Thoracic aorta (tissue), 2 donors: Measurements from ENCODE around the gene GGT1. TPM values are rescaled to one million over a fixed set of nuclear protein-coding genes. Genes with fewer than 3 reads are reported as not detected.
"Not testable (repeated sequence)": the region's sequence is repeated elsewhere in the genome, so short reads cannot be mapped to it uniquely, and the experiment has no call there.

ENCODE experiments used
- ATAC-seq: fragments of 150-250 bp; one replicate; pipeline ENCODE4 v1.8.0; 2017; ENCODE audit warnings: low read depth; ENCODE audit not compliant: insufficient number of reproducible peaks, low FRiP score
- DNase-seq: peaks from one replicate; pipeline ENCODE4 v3.0.0-alpha.2; 2020; ENCODE audit warnings: low spot score
- H3K27ac ChIP-seq, 2 donors: fragments of 200-600 bp; sonication (generic); 1 replicate in 1 of 2; 2 replicates in 1 of 2; pipeline ENCODE4 v1.5.1; 2016; ENCODE audit warnings: mild to moderate bottlenecking in 2 of 2, moderate library complexity in 2 of 2
- H3K27me3 ChIP-seq: fragments of 200-600 bp; sonication (generic); replicated peaks from 2 replicates; pipeline ENCODE4 v1.6.0; 2016; ENCODE audit warnings: mild to moderate bottlenecking; ENCODE audit not compliant: insufficient read depth
- H3K36me3 ChIP-seq: fragments of 200-600 bp; sonication (generic); one replicate; pipeline ENCODE4 v1.5.1; 2016
- H3K4me1 ChIP-seq, 2 donors: fragments of 200-600 bp; sonication (generic); 1 replicate in 1 of 2; 2 replicates in 1 of 2; pipeline versions ENCODE4 v1.5.1 to v1.6.0; 2016; ENCODE audit warnings: low read depth in 2 of 2, mild to moderate bottlenecking in 1 of 2; ENCODE audit not compliant: control insufficient read depth in 1 of 2
- H3K4me3 ChIP-seq: fragments of 200-600 bp; sonication (generic); 2 replicates; pipeline ENCODE4 v1.5.1; 2016; ENCODE audit warnings: mild to moderate bottlenecking
- H3K9me3 ChIP-seq: fragments of 200-600 bp; sonication (generic); 2 replicates; pipeline ENCODE4 v1.5.1; 2016
- total RNA-seq, 2 donors: library from RNA; depleted of rRNA; stranded (reverse); fragments of >200 nt; gene quantifications; one replicate each; pipeline versions ENCODE4 v1.1.0 to v1.2.3, GENCODE V29; 2016

GGT1 gene
- total RNA-seq, 2 donors from 2014 or later: 3.4 to 3.7 TPM

GRCh38 chr22:24646756-24647155 is 43.8 kb downstream of the GGT1 start:
- DNase-seq, H3K4me1 ChIP-seq, H3K9me3 ChIP-seq, H3K4me3 ChIP-seq, H3K27ac ChIP-seq, H3K27me3 ChIP-seq, ATAC-seq, H3K36me3 ChIP-seq: not testable (repeated sequence)

GRCh38 chr22:24649371-24649770 is 46.4 kb downstream of the GGT1 start:
- not testable (repeated sequence) for H3K4me3 ChIP-seq, H3K27ac ChIP-seq, H3K36me3 ChIP-seq, H3K27me3 ChIP-seq, ATAC-seq, H3K9me3 ChIP-seq, DNase-seq, H3K4me1 ChIP-seq

- not testable (repeated sequence) for H3K36me3 ChIP-seq, H3K27ac ChIP-seq, H3K4me3 ChIP-seq, H3K9me3 ChIP-seq, H3K27me3 ChIP-seq, ATAC-seq, H3K4me1 ChIP-seq, DNase-seq
These were observed 47.9 kb downstream of the GGT1 start for GRCh38 chr22:24650884-24651283.

- H3K27ac ChIP-seq, DNase-seq, H3K4me1 ChIP-seq, ATAC-seq, H3K9me3 ChIP-seq, H3K36me3 ChIP-seq, H3K27me3 ChIP-seq, H3K4me3 ChIP-seq: not testable (repeated sequence)
These were observed 62.4 kb downstream of the GGT1 start for GRCh38 chr22:24665395-24665794.

GRCh38 chr22:24667904-24668303 is 64.9 kb downstream of the GGT1 start:
- H3K36me3 ChIP-seq, H3K27me3 ChIP-seq, H3K4me3 ChIP-seq, H3K9me3 ChIP-seq, H3K4me1 ChIP-seq, H3K27ac ChIP-seq, ATAC-seq, DNase-seq: not testable (repeated sequence)

- H3K36me3 ChIP-seq, H3K27me3 ChIP-seq, H3K27ac ChIP-seq, H3K4me1 ChIP-seq, H3K4me3 ChIP-seq, DNase-seq, ATAC-seq, H3K9me3 ChIP-seq: not testable (repeated sequence)
These were observed 69.5 kb downstream of the GGT1 start for GRCh38 chr22:24672532-24672931.

Other genes starting within 250 kb of the GGT1 start
- gene ADORA2A, start 175.6 kb upstream of the GGT1 start, total RNA-seq: 10 to 100 TPM; 14.5 to 47.6 TPM
- 1 to 10 TPM; 1.5 to 2.7 TPM for gene UPB1, start 107.9 kb upstream of the GGT1 start, total RNA-seq
- gene GUCD1, start 48.1 kb upstream of the GGT1 start, total RNA-seq: 10 to 100 TPM; 81.9 to 83.4 TPM
- gene SNRPD3, start 47.2 kb upstream of the GGT1 start, total RNA-seq: 100 to 1,000 TPM in 1 of 2 donors, 10 to 100 TPM in 1; 98.0 to 153 TPM
- gene LRRC75B, start 10.1 kb upstream of the GGT1 start, total RNA-seq: 10 to 100 TPM; 13.7 to 18.7 TPM
- not detected for gene PIWIL3, start 171.5 kb downstream of the GGT1 start, total RNA-seq
- 10 to 100 TPM in 1 of 2 donors, 1 to 10 TPM in 1; 6.8 to 11.1 TPM for gene SGSM1, start 203.0 kb downstream of the GGT1 start, total RNA-seq